GM12875 (cell line): Measurements from ENCODE around the gene CLEC16A.

Experiments
- H3K4me3 ChIP-seq: one replicate; pipeline ENCODE4 v1.5.1; 2011; ENCODE audit warnings: low read depth, low read length, control low read depth
- CTCF ChIP-seq: IDR thresholded peaks from 2 replicates; pipeline ENCODE4 v1.5.1; 2011; ENCODE audit warnings: low read depth, mild to moderate bottlenecking, control low read depth, inconsistent platforms, low read length, moderate library complexity, borderline replicate concordance; ENCODE audit not compliant: insufficient read depth

Gene CLEC16A

GRCh38 chr16:11133344-11133943, 189.1 kb downstream of the CLEC16A start:
- H3K4me3 ChIP-seq: no peak overlapping the region
- no peak for TF ChIP-seq CTCF

GRCh38 chr16:11134722-11135463, 190.5 kb downstream of the CLEC16A start:
- H3K4me3 ChIP-seq: no peak overlapping the region
- TF ChIP-seq CTCF: no peak

GRCh38 chr16:11135464-11135973, 191.2 kb downstream of the CLEC16A start:
- TF ChIP-seq CTCF: no peak
- no peak overlapping the region for H3K4me3 ChIP-seq

GRCh38 chr16:11136600-11136999, 192.2 kb downstream of the CLEC16A start:
- TF ChIP-seq CTCF: no peak
- no peak overlapping the region for H3K4me3 ChIP-seq

GRCh38 chr16:11138022-11138768, 193.8 kb downstream of the CLEC16A start:
- TF ChIP-seq CTCF: no peak
- H3K4me3 ChIP-seq: no peak overlapping the region

- TF ChIP-seq CTCF: no peak
- H3K4me3 ChIP-seq: no peak overlapping the region
Measured at GRCh38 chr16:11138769-11139325, 194.5 kb downstream of the CLEC16A start.
